NCI-H146 (cell line): ENCODE data around the gene C19orf53.
"Not testable (repeated sequence)": the region's sequence is repeated elsewhere in the genome, so short reads cannot be mapped to it uniquely, and the experiment has no call there.

Experiments
- DNase-seq: peaks from one replicate; lab custom pipeline; 2025; lab: John Stamatoyannopoulos, UW

The C19orf53 gene

GRCh38 chr19:13764101-13764807 lies 10.0 kb upstream of the C19orf53 start, which contains the start of gene MRI1:
TSS of gene MRI1 (plus strand) at chr19:13764522. CDS start at chr19:13764589, 67 bp downstream.
- peak; percentile 87 for DNase-seq

GRCh38 chr19:13764821-13765394 lies 9.3 kb upstream of the C19orf53 start:
- peak; percentile 53 for DNase-seq

- no peak for DNase-seq
Observed at GRCh38 chr19:13765395-13766094, 8.7 kb upstream of the C19orf53 start.

- no peak for DNase-seq
Observed at GRCh38 chr19:13766095-13766481, 8.2 kb upstream of the C19orf53 start.

- no peak for DNase-seq
Observed at GRCh38 chr19:13768510-13768909, 5.7 kb upstream of the C19orf53 start.

GRCh38 chr19:13770013-13770635 lies 4.1 kb upstream of the C19orf53 start:
- no peak for DNase-seq

GRCh38 chr19:13778398-13778797 lies 4.1 kb downstream of the C19orf53 start:
- DNase-seq, result no peak

- no peak for DNase-seq
Observed at GRCh38 chr19:13778847-13779246, 4.6 kb downstream of the C19orf53 start.

GRCh38 chr19:13779794-13780193 lies 5.5 kb downstream of the C19orf53 start:
- DNase-seq, result not testable (repeated sequence)

- peak; percentile 35 for DNase-seq
Observed at GRCh38 chr19:13781547-13781946, 7.3 kb downstream of the C19orf53 start.

GRCh38 chr19:13782537-13782936 lies 8.3 kb downstream of the C19orf53 start:
- DNase-seq, result no peak

- no peak for DNase-seq
Observed at GRCh38 chr19:13783565-13784500, 9.6 kb downstream of the C19orf53 start.

- DNase-seq, result peak; percentile 61
Observed at GRCh38 chr19:13784731-13785452, 10.6 kb downstream of the C19orf53 start.

- no peak for DNase-seq
Observed at GRCh38 chr19:13788991-13789390, 14.7 kb downstream of the C19orf53 start.

GRCh38 chr19:13790354-13790753 lies 16.1 kb downstream of the C19orf53 start:
- no peak for DNase-seq

GRCh38 chr19:13793317-13793716 lies 19.1 kb downstream of the C19orf53 start:
- DNase-seq, result not testable (repeated sequence)

- peak; percentile 17 for DNase-seq
Observed at GRCh38 chr19:13794398-13794756, 20.1 kb downstream of the C19orf53 start.

GRCh38 chr19:13794757-13795589 lies 20.7 kb downstream of the C19orf53 start, which contains the start of gene ZSWIM4:
TSS of gene ZSWIM4 (plus strand) at chr19:13795443. CDS start at chr19:13795649, 206 bp downstream.
- DNase-seq, result peak; percentile 100

GRCh38 chr19:13795595-13796300 lies 21.5 kb downstream of the C19orf53 start:
- peak; percentile 44 for DNase-seq
